ENCODE measurements around the gene FAM184A.
"Not testable (repeated sequence)": the region's sequence is repeated elsewhere in the genome, so short reads cannot be mapped to it uniquely, and the experiment has no call there.

Gene FAM184A

GRCh38 chr6:119052987-119053386, 25.5 kb downstream of the FAM184A start:
- no peak for FAIRE-seq

DNA sequence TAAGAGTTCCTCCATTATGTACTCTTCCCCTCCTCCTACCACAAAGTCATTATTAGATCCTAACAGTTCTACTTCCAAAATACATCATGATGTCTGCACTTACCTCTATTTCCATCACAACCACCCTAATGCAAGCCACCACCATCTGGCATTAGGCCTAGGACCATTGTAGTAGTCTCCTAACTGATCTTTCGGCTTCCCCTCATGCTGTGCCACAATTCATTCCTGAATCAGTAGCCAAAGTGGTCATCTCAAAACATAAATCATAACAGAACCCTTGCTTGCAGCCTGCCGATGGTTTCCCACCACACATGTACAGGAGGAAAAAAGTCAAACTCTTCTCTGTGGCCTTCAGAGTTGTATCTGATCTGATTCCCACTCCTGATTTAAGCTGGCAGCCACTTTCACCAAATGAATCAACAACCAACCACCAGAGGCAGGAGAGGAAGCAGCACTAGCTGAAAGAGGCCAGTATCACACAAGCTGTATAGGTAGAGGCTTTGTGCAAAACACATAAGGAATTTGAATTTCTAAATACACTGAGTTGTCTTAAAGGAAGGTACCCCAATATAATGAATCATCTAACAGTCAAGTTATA, 26.1 kb downstream of the FAM184A start:
- FAIRE-seq = no peak

DNA sequence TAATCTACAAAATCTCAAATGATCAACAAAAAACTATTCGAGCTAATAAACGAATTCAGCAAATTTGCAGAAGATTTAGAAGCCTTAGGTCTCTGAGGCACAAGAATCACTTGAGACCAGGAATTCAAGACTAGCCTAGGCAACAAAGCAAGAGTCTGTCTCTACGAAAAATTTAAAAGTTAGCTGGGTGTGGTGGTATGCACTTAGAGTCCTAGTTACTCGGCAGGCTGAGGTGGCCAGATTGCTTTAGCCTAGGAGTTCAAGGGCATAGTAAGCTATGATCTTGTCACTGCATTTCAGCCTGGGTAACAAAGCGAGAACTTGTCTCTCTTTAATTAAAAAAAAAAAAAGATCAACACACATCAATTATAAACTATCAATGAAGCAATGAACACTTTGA, 34.2 kb downstream of the FAM184A start:
- FAIRE-seq = no peak

DNA sequence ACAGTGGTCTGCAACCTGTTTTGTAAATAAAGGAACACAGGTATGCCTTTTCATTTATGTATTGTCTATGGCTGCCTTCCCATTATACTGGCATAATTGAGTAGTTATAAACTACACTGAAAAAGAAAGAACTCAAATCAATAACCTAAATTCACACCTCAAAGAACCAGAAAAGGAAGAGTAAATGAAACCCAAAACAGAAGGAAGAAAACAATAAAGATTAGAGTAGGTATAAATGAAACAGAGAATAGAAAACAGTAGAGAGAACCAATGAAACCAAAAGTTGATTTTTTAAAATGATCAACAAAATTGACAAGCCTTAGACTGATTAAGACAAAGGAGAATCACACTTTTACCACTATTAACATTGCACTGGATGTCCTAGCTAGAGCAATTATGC, 34.7 kb downstream of the FAM184A start:
- no peak for FAIRE-seq

DNA sequence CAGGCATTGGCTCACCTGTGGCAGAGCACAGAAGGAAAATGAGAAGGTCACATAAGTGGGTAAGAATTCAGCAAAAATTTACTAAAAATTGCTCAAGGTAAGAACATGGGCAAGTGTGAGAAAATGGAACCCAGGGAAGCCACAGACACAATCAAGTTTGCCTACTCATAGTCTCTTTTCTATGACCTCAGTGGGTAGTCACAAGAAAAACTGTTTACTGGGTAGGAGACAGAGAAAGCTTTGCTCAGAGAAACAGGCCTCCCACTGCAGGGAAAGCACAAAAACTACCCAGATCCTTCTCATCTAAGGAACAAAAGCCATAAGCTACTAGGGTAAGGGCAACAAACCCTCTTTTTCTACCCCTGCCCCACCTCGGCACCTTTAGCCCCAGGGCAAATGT, 35.2 kb downstream of the FAM184A start:
- FAIRE-seq = no peak

- no peak for FAIRE-seq
Measured at GRCh38 chr6:119040636-119041035, 37.8 kb downstream of the FAM184A start.

DNA sequence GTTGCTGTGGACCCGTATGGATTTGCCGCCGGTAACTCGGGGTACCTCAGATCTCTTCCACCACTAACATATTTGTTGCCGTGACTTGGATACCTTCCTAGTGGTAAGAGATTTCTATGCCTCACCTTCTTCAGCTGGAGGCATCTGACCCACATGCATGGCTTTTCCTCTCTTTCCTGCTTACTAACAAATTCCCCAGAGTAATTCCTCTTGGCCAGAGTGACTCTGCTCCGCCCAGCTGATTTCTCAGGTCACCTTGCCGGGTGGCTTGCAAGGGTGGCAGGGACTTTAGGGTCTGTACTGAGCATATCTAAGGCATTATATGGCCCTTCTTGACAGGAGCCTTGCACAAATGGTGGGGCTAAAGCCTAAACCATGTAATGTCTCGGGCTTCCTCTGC, 38.2 kb downstream of the FAM184A start:
- FAIRE-seq = no peak

DNA sequence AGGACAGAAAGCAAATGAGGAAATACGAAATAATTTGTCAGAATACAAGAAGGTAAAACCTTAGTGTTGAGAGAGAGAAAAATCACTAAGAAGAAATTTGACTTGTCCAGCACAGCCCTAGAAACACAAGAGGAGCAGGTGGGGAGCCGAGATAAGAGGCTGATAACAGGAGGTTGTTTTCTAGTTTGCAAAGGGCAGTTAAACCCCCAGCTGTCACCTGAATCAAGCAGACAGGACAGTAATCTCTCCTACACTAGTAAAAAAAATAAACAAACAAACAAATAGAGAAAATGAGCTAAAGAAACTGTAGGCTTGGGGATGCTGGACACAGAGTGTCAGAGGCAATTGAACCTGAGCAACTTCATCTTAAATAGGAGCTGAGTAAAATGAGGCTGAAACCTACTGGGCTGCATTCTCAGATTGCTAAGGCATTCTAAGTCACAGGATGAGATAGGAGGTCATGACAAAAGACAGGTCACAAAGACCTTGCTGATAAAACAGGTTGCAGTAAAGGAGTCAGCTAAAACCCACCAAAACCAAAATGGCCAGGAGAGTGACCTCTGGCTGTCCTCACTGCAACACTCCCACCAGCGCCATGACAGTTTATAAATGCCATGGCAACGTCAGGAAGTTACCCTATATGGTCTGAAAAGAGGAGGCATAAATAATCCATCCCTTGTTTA, 40.4 kb downstream of the FAM184A start:
- FAIRE-seq = no peak

GRCh38 chr6:119037264-119037663, 41.2 kb downstream of the FAM184A start:
- no peak for FAIRE-seq

GRCh38 chr6:119036081-119036480, 42.4 kb downstream of the FAM184A start:
- FAIRE-seq = no peak

- no peak for FAIRE-seq
Measured at GRCh38 chr6:119035459-119035858, 43.0 kb downstream of the FAM184A start.

- no peak for FAIRE-seq
Measured at GRCh38 chr6:119034827-119035458, 43.5 kb downstream of the FAM184A start.

DNA sequence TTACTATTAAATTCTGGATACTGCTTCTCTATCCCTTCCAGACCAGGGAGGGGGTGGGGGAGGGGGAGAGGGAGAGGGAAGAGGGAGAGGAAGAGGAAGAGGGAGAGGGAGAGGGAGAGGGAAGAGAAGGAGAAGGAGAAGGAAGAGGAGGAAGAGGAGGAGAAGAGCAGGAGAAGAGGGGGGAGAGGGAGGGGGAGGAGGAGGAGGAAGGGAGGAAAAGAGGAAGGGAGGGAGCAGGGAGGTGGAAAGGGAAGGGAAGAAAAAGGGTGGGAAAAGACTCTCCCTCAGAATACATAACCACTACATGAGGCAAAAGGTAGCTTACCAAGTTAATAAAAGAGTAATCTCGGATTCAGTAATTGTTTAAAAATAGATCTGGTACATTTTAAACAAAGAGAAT, 46.0 kb downstream of the FAM184A start:
- FAIRE-seq = no peak

- no peak for FAIRE-seq
Measured at GRCh38 chr6:119030759-119031158, 47.7 kb downstream of the FAM184A start.

- no peak for FAIRE-seq
Measured at GRCh38 chr6:119028091-119028490, 50.4 kb downstream of the FAM184A start.

- no peak for FAIRE-seq
Measured at GRCh38 chr6:119027465-119027864, 51.0 kb downstream of the FAM184A start.

GRCh38 chr6:119026822-119027221, 51.6 kb downstream of the FAM184A start:
- FAIRE-seq = no peak

GRCh38 chr6:119025793-119026192, 52.7 kb downstream of the FAM184A start:
- FAIRE-seq = no peak

DNA sequence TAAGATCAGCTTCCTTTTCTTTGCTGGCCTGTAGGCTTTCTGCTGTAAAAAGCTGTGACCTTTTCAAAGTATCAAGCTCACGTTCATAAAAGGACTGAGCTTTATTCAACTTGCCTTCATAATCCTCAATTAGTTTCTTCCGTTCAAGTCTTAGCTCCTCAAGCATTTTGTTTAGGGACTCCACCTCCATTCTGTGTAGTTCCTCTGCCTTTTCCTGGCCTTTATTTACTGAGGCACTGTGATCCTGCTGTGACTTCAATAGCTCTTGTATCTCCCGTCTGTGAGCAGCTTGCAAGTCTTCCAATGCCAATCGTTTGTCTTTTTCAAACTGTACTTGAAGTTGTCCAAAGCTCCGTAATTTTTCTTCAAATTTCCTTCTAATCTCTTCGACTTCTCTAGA, 54.4 kb downstream of the FAM184A start:
- no peak for FAIRE-seq

GRCh38 chr6:119022796-119023195, 55.7 kb downstream of the FAM184A start:
- FAIRE-seq = no peak

- no peak for FAIRE-seq
Measured at GRCh38 chr6:119020597-119021561, 57.6 kb downstream of the FAM184A start.

- not testable (repeated sequence) for FAIRE-seq
Measured at GRCh38 chr6:119015165-119015564, 63.3 kb downstream of the FAM184A start.

DNA sequence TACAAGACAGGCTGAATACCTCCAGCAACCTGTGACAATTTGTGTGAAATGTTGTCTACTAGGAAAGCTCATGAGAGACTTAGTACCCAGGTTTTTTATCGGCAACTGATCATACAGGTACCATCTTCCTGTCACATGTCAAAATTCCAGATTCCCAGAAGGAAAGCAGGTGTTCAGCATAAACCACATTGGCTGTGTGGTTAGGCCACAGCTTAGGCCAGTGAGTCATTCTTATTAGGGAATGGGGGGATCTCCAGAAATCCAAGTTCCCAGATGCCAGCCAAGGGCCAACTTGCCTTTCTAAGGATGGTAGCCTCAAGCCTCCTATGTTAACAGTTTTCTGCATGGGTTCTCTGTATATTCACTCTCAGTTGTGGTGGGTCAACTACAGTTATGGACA, 65.9 kb downstream of the FAM184A start:
- no peak for FAIRE-seq
